RPMI7951 (cell line): ENCODE results near the gene MGME1. TPM values are rescaled to one million over a fixed set of nuclear protein-coding genes. Genes with fewer than 3 reads are reported as not detected.
A peak's percentile ranks its signal among the peaks of the same experiment; 100 is the strongest.

Experiments used
- DNase-seq: peaks from one replicate; pipeline ENCODE4 v3.0.0-alpha.2; 2012; ENCODE audit warnings: low read depth
- total RNA-seq: library from RNA; depleted of rRNA; stranded (reverse); fragments of >200 nt; shearing (Covaris generic); gene quantifications from 2 replicates; pipeline ENCODE4 v1.2.3, GENCODE V29; 2014

The MGME1 gene
- total RNA-seq, 1 experiment from 2014 or later = 26.0 TPM

DNA sequence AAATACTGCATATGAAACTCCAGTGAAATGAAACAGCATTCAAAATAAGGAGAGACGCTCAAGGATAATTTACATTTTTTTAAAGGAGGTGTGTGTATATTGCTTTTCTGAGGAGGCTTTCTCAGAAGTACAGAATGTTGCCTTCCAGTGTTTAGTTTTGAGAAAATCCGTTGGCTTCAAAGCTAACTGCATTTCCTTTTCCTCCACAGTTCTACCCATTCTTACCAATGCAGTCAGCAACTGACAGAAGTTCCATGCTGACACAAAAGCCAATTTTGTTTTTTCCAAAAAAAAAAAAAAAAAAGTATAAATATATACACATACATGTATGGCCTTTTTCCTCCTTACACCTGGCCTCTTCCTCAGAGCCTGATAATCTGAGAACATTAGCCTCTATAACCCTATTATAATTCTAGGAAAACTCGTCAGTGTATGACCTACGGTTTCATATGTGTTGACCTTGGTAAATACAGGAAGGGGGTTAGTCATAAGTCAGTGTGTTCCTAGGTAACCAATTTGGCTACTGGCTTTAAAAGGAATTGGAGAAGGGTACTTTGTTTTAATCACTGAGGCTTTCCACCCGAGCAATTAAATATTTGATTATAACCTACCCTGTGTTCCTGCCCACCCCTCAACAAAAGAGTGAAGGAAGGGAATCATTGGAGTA is 24.2 kb downstream of the MGME1 start:
- no peak for DNase-seq

DNA sequence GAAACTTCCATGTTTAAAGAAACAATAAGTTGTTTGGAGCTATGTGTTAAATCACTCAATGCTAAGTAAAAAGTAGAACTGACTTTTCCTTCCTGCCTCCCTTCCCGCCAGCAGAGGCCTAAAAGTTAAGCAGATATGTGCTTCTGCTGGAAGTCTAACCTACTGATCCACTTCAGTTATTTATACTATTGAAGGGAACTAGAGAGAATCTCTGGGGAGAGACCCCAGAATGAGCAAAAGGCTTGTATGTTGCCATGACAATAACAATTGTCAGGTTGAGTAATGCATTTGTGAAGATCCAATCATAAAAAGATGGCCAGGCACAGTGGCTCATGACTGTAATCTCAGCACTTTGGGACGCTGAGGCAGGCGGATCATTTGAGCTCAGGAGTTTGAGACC is 24.7 kb downstream of the MGME1 start:
- no peak for DNase-seq

DNA sequence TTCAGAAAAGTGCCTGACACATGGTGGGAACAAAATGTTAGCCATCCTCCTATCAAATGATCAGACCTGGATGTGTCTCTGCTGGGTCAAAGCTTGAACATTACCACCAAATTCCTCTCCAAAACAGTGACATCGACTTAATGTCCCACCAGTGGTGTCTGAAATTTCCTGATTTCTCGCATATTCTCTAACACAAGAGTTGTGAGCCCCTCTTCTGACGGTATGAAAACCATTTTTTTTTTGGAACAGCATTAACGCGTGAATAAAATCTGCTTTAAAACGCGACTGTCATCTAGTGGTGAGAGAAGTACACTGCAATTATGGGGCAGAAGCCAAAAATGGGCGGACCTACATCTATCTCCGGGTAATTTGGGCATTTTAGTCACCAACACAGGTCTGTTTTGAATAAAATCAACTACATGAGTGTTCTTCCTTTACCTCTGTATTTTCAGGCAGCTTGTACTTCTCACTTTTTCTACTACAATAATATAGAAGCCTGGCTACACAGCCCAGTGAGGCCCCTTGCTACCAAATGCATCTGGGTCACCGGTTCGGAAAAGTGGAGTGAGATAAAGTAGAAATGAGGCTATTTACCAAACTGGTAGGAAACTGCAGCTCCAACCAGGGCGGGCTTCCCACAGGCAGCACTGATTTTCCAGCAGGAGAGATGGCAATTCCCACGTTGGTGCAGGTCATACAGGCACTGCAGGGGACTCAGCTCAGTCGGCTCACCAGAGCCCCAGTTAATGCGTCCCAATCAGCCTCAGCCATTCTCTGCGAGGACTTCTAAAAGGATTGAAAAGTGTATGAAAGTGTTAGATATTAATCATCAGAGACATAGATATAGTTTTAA is 27.4 kb downstream of the MGME1 start:
- DNase-seq = peak; percentile 70

DNA sequence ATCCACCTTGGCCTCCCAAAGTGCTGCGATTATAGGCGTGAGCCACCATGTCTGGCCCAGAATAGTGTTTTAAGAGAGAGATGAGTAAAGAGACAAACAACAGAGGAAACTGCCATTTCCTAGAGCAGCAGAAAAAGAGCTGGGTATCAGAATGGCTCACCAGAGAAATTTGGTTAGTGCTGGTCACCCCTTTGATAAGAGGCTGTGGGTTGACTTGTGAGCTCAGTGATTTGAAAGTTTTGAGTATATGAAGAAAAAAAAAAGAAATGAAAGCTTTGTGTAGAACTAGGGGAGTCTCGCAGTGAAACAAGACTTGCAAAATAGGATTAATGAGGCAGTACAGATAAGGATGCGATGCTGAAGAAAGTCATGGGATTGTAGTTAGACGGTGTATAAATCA is 29.6 kb downstream of the MGME1 start:
- no peak for DNase-seq

DNA sequence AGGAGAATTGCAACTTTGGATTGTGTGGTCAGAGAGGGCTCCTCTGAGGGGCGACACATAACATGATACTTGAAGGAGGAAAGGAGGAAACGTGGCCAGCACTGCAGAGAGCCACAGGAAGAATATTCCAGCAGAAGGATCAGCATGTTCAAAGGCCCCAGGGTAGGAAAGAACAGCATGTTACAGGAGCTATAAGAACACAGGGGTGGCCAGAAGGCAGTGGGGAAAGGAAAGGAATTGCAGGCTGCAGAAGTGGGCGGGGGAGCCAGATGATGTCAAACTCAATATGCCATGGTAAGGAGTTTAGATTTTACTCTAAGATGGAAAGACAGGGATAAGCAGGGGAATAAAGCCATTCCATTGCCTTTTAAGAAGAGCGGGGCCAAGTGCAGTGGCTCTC is 30.7 kb downstream of the MGME1 start:
- DNase-seq = no peak

DNA sequence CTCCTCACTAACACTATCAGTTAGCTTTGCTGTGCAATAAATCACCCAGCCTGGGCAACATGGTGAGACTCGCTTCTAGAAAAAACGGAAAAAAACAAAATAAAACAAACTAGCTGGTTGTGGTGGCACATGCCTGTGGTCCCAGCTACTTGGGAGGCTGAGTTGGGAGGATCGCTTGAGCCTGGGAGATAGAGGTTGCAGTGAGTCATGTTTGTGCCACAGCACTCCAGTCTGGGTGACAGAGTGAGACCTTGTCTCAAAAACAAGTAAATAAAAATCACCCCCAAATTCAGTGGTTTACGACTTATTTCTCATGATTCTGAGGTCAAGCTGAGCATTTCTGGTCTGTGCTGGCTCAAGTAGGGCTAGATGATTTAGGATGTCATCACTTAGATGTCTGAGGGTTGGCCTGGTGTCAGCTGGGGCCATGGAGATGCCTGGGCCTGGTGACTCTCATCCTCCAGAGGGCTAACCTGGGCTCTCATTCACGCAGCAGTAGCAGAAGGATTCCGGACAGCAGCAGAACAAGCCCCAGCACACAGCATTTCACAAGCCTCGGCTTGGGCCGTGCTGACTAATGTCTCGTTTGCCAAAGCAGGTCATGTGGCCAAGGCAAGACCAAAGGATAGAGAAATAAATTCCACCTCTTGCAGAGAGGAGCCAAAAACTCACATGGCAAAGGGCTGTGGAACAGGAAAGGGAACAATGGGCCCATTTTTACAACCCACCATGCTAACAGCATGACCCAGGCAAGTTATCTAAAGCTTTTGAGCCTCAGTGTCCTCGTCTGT is 32.5 kb downstream of the MGME1 start:
- DNase-seq = peak; percentile 73

DNA sequence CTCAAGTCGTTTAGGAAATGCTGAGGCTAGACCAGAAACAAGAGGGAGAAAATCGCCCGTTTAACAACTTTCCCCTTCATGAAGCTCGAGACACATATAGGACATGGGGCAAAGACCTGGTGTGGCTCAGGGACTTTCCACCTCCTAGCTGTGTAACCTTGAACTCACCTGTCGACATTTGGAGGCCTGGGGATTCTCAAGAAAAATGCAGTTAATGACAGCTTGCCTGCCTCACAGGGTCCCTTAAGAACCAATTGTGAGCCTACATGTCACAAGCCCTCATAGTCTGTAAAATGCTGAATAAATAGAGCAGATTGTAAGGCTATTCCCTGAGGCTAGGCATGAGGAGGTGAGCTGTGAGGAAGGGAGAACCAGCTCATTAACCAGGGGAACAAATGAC is 35.1 kb downstream of the MGME1 start:
- no peak for DNase-seq

DNA sequence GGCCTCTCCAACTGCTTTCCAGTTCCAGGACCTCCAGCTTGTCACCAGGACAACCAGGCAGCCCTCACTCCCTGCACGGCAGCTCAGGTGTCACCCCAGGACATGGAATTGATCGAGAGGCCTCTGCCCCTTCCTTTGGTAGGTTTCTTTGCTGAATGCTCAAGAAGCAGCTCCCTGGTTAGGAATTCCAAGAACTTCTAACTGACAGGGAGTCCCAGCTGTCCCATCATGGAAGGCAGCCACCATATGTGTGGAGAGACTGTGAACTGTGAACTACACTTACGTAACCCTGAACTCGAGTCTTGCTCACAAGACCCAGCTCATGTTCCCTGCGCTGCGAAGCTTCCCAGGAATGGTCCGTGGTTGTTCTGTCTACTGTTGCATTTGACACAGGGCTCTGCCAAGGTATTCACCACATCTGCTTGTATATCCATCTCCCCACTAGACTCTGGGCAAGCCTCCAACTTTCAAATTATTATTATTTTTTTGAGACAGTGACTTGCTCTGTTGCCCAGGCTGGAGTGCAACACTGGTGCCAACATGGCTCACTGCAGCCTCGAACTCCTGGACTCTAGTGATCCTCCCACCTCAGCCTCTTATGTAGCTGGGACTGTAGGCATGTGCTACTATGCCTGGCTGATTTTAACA is 35.7 kb downstream of the MGME1 start:
- no peak for DNase-seq

DNA sequence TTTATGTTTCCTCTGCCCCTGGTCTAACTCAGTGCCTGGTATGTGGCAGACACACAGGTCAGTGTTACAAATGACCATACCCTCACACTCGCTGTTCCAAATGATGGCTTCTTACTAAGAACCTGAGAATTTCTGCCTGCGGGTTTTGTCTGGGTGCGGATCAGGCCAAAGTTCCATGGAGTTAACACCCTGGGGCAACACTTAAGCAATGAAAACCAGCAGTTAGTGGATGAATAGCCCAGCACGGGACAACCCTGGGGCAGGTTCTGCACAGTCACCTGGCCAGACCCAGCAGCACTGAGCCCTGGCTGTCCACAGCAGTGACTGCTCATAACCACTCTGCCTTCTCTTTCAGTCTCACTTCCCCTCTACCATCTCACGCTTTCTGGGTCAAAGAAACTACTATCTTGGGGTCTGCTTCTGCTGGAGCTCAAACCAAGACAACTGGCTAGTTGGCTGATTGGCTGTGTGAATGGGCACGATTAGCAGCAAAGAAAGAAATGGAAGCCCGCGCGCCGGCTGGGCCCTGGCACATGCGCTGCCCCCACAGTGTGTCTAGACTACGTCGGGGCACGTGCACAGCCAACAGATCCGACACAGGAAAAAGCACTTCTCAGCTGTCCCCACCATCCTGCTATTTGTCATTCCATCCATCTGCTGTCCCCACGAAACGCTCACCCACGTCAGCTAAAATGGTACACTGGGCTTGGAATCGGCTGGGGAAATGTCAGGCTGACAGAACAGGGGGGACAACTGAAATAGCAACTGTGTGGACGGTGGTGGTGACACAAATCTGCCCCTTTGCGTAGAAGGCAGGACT is 36.6 kb downstream of the MGME1 start:
- peak; percentile 28 for DNase-seq

DNA sequence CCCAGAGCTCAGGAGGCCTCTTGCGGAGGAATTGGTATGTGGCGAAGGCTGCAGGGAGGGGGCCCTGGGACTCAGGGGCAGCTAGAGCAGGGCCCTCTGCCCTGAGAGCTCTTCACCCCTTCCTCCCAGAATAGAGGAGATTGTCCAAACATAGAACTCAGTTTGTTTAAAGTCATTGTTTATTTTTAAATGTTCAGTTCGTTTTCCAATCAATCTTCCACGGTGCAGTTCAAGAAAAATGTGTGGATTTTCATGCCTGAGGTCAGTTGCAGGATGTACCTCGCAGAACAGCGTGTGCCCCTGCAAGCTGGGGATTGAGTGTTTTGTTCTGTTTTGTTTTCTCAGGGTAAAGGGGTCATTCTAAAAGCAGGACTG is 37.2 kb downstream of the MGME1 start:
- DNase-seq = no peak

DNA sequence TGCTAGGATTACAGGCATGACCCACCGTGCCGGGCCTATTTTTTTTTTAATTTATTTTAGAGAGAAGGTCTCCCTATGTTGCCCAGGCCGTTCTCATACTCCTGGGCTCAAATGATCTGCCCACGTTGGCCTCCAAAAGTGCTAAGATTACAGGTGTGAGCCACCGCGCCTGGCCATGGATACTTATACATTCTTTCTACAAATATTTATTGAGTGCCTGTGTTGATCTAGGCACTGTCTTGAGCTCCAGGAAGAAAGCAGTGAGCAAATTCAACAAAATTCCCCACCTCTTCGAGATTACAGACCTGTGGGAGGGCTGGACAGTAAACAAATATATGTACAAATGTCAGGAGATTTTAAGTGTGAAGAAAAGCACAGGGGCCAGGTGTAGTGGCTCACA is 37.9 kb downstream of the MGME1 start:
- DNase-seq = no peak

DNA sequence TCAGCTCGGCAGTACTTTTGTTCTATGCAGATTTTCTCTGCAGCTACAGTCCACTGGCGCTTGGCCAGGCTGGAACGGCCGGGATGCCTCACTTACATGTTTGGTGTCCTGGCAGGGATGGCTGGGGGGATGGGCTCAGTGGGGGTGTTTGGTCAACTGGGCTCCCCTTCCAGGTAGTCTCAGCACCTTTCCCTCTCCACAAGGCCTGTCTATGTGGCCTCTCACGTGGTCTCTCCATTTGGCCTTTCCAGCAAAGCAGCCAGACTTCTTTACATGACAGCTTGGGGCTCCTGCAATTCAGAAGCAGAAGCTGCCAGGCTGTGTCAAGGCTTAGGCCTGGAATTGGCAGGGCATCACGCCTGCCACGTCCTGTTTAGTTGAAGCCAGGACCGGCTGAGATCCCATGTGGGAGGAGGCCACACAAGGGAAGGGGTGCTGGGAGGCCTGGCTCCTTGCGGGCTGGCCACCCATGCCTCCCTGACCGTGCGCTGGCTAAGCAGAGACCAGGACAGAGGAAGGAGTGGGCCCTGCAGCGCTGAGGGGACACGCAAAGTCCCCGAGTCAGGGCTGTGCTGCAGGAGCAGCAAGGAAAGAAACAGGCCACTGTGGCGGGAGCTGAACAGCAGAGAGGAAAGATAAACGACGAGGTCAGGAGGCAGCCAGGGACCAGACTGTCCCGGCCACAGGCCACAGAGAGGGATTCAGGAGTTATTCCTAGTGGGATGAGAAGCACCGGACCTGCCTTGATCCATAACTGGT is 38.9 kb downstream of the MGME1 start:
- DNase-seq = no peak

DNA sequence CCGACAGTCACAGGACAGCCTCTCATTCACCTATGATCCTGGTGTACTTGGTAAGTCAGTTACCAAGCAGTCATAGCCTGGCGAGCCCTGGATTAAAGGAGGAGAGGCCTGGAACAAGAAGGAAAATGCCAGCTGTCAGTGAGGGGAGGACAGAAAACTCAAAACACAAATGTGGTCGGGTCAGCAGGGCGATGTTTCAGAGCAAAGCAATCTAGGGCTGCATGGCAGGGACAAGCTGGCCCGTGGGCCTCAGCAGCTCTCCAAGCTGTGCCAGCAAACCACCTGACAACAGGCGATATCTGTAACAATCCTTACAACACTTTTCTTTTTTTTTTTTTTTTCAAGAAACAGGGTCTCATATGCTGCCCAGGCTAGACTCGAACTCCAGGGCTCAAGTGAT is 40.3 kb downstream of the MGME1 start:
- no peak for DNase-seq

DNA sequence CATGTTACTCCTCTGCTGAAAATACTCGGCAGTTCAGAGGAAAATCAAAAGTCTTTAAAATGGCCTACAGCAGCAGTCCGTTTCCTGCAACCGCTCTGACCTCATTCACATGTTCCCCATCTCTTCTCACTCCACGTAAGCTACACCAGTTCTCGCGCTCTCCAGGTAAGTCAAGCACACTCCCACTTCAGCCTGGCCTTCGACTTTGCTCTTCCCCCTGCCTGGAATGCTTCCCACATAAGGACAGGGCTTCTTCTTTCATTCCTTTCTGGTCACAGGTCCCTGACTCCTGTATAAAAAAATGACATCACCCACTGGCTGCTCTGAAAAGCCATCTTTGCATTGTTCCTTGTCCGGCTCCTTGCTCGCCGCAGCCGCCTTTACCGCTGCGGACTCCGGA is 42.7 kb downstream of the MGME1 start:
- DNase-seq = no peak

DNA sequence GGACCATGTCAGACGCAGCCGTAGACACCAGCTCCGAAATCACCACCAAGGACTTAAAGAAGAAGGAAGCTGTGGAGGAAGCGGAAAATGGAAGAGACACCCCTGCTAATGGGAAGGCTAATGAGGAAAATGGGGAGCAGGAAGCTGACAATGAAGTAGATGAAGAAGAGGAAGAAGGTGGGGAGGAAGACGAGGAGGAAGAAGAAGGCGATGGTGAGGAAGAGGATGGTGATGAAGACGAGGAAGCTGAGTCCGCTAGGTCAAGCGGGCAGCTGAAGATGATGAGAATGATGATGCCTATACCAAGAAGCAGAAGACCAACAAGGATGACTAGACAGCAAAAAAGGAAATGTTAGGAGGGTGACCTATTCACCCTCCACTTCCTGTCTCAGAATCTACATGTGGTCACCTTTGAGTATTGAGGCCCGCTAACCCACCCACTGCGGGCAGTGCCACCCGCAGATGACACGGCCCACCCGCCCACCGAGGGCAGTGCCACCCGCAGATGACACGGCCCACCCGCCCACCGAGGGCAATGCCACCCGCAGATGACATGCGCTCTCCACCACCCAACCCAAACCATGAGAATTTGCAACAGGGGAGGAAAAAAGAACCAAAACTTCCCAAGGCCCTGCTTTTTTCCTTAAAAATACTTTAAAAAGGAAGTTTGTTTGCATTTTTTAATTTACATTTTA is 43.3 kb downstream of the MGME1 start:
- DNase-seq = no peak

DNA sequence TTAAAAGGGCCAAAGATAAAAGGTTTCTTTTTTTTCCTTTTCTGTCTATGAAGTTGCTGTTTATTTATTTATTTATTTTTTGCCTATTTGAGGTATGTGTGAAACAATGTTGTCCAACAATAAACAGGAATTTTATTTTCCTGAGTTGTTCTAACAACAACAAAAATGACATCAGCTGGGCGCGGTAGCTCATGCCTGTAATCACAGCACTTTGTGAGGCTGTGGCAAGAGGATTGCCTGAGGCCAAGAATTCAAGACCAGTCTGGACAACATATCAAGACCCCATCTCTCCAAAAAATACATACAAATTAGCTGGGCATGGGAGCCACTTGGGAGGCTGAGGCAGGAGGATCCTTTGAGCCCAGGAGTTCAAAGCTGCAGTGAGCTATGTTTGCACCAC is 44.1 kb downstream of the MGME1 start:
- no peak for DNase-seq

DNA sequence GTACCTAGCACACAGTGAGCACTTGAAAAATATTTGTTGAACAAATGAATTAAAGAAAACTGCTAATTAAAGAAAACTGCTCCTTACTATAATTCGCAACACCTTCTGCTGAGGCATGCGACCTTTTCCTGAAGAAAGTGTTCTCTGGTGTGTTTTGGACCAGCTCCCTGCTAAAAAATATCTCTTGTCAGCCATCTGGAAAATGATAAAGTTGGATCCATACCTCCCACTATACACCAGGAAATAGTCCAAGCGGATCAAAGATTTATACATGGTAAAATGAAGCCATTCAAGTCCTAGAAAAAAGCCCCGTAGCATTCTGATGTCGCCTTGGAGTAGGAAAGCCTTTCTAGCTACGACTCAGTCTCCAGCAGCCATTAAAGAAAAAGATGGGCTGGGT is 45.6 kb downstream of the MGME1 start:
- no peak for DNase-seq

DNA sequence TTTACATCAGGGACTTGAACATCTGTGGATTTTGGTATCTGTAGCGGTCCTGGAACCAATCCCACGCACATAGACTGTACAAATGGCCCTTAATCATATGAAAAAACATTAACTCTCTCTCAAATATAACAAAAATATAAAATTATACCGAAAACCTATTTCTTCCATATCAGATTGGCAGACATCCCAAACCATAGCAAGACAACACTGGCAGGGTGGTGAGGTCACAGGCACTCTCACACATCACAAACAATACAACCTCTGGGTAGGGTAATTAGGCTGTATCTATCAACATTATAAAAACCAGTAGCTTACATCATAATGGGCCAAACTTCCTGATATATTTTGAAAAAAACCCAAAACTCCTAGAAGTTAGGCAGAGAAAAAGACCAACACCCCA is 48.0 kb downstream of the MGME1 start:
- no peak for DNase-seq

DNA sequence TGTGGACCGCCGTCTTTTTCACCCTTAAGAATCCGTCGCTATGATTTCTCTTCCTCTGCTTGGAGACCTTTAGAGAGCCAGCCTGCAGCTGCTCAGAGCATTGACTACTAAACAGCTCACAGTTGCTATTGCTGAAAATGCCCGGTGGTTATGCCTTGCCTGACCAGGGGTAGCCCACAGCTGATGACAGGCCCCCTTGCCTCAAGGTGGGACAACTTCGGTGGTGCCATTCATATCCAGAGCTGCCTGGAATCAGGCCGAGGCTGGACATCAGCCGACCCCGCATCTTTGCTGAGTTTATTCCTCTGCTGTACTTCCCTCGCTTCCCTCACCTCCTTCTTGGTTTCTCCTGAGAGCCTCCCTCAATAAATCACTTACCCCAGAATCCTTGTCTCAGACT is 49.3 kb downstream of the MGME1 start:
- no peak for DNase-seq

DNA sequence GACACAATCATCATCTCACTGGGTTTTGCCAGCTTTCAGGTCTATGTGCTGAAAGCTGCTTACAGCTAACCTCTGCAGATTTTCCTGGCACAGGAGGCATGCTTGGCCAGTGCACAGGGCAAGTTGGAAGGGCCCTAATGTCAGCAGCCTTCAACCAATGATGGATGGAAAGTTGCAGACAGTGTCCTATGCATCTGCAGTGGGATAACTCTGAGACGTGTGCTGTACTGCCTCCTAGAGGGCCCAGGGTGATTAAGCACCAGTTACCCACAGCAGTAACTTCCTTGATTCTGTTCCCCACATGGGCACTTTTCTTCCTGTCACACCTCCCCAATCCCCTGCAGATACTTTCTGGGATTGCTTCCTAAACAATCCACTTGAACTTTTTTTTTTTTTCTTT is 50.2 kb downstream of the MGME1 start:
- DNase-seq = peak; percentile 27
